ENCODE data around the gene EDC4. TPM values are rescaled to one million over a fixed set of nuclear protein-coding genes. Genes with fewer than 3 reads are reported as not detected.

EDC4 gene, protein sequence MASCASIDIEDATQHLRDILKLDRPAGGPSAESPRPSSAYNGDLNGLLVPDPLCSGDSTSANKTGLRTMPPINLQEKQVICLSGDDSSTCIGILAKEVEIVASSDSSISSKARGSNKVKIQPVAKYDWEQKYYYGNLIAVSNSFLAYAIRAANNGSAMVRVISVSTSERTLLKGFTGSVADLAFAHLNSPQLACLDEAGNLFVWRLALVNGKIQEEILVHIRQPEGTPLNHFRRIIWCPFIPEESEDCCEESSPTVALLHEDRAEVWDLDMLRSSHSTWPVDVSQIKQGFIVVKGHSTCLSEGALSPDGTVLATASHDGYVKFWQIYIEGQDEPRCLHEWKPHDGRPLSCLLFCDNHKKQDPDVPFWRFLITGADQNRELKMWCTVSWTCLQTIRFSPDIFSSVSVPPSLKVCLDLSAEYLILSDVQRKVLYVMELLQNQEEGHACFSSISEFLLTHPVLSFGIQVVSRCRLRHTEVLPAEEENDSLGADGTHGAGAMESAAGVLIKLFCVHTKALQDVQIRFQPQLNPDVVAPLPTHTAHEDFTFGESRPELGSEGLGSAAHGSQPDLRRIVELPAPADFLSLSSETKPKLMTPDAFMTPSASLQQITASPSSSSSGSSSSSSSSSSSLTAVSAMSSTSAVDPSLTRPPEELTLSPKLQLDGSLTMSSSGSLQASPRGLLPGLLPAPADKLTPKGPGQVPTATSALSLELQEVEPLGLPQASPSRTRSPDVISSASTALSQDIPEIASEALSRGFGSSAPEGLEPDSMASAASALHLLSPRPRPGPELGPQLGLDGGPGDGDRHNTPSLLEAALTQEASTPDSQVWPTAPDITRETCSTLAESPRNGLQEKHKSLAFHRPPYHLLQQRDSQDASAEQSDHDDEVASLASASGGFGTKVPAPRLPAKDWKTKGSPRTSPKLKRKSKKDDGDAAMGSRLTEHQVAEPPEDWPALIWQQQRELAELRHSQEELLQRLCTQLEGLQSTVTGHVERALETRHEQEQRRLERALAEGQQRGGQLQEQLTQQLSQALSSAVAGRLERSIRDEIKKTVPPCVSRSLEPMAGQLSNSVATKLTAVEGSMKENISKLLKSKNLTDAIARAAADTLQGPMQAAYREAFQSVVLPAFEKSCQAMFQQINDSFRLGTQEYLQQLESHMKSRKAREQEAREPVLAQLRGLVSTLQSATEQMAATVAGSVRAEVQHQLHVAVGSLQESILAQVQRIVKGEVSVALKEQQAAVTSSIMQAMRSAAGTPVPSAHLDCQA (N-terminal part only)
- 100 TPM for total RNA-seq (2021; ENCODE audit: unreplicated experiment)
- polyA plus RNA-seq (2012), result 83.4 and 101 TPM in 2 replicates
- Bru-seq, nascent RNA, result percentile 65 among the genes with signal in this experiment
- BruChase-seq, experiment 1, labeled RNA remaining after a 6-hour chase, result percentile 90 among the genes with signal in this experiment
- BruChase-seq, experiment 2, labeled RNA remaining after a 2-hour chase, result percentile 81 among the genes with signal in this experiment
- long read RNA-seq, full-length matches to known transcripts, result 58 of 171 reads
- long read RNA-seq, partial matches to known transcripts, result 78 of 171 reads
- long read RNA-seq, other reads (novel, unspliced or antisense), result 35 of 171 reads

DNA sequence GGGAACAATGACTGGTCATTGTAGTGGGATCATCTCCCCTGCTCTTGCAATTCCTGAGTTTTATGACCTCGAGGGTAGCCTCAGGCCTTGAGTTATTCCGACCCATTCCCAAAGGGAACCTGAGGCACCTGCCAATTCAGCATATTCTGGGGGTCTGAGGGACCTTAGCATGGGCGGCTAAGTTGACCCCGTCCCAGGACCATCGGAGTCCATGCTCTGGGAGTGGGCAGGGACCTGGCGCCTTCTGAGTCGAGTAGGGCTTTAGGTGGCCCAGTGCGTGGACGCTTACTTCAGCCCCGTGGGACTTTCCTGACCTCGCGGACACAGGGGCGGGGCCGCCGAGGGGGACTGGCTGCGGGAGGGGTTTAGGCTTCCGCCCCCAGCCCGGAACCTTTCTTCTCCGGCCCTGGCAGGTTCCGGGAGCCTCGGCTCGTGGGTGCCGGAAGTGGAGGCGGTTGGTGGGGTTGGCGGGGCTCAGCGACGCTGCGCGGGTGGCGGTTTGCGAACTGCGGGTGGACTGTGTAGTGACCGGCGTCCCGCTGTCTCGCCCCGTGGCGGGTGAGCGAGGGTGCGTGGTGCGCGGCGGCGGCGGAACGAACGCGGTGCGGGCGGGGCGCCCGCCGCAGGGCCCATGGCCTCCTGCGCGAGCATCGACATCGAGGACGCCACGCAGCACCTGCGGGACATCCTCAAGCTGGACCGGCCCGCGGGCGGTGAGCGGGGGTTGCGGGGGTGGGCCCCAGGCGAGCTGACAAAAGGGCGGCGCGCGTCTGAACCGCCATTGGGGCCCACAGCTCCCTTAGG is at the start of gene EDC4:
Gene EDC4, plus strand, starts transcription at position 422 of the 804 bp plus-strand sequence. Its CDS starts 210 bp downstream, at position 632.
- no peaks in the 10 kb centered on the region for H4K20me1 ChIP-seq (ENCODE audit: insufficient read depth)
- ChIA-PET CTCF (interaction anchor here (2.7 kb wide), 1 partner anchor 11 kb away, joined by 12 read pairs; the partner anchor contains the start of gene NRN1L), POLR2A (no interaction called here), RAD21 (ENCODE audit: low non-redundant PET in 1 of 2, low total read pairs in 2 of 2, uncharacterized antibody in 2 of 2, unreplicated experiment in 2 of 2) (no interaction called here)
- H3K36me3 ChIP-seq (ENCODE audit: control insufficient read depth in 1 of 2, insufficient read depth in 2 of 2, low read length in 2 of 2), result peaks cover 34 to 35% of the 10 kb centered on the region in 2 experiments; a peak in 3 of 4 replicates
- H3K79me2 ChIP-seq (ENCODE audit: insufficient read depth, low read length), result peaks cover 39% of the 10 kb centered on the region
- H3K27ac ChIP-seq (ENCODE audit: low read depth, low read length), result peak within 1 kb of the TSS; percentile 70
- peak within 1 kb of the TSS; percentile 93 for H3K9ac ChIP-seq (ENCODE audit: low read length)
- peak; percentile 52 for DNase-seq (ENCODE audit: low read depth, low spot score)
- intact Hi-C loops (cut with micrococcal nuclease), result no loop called here
- peaks cover 7 to 17% of the 10 kb centered on the region in 2 experiments for H3K4me1 ChIP-seq (ENCODE audit: control insufficient read depth in 1 of 2, insufficient read depth in 2 of 2, low read length in 2 of 2)
- no peak within 1 kb of the TSS for H2AFZ ChIP-seq (ENCODE audit: low read depth, low read length, poor library complexity, severe bottlenecking)
- peak within 1 kb of the TSS; percentile 99 for H3K4me2 ChIP-seq (ENCODE audit: low read length)
- H3K9me2 ChIP-seq (ENCODE audit: insufficient read depth), result no peaks in the 10 kb centered on the region
- H3K9me3 ChIP-seq (ENCODE audit: control insufficient read depth in 1 of 2, insufficient read depth in 1 of 2, low read depth in 1 of 2, low read length in 2 of 2), result no peaks in the 10 kb centered on the region
- BruUV-seq (replicated peaks), result no TSS peak
- H3K27me3 ChIP-seq (ENCODE audit: insufficient read depth, low read length), result no peaks in the 10 kb centered on the region
- H3K4me3 ChIP-seq (replicated peaks in 1 of 2; ENCODE audit: low read depth in 1 of 2, low read length in 2 of 2), result peak within 1 kb of the TSS; percentile 82 to 97
- ATAC-seq, result peak; percentile 90
- TF ChIP-seq TCF7L2 (IDR thresholded peaks at IDR 0.05; ENCODE audit: borderline replicate concordance, extremely low read depth, insufficient read depth, insufficient read length), result peak; percentile 33
- TF ChIP-seq REST (IDR thresholded peaks at IDR 0.05; ENCODE audit: low read depth), result no peak
- TF ChIP-seq SIN3A (IDR thresholded peaks at IDR 0.05; ENCODE audit: low read depth), result peak; percentile 78
- TF ChIP-seq EGR1 (IDR thresholded peaks at IDR 0.05; ENCODE audit: low read depth), result peak; percentile 96
- TF ChIP-seq EZH2phosphoT487 (IDR thresholded peaks at IDR 0.05; ENCODE audit: borderline replicate concordance), result no peak
- no peak for TF ChIP-seq EZH2 (IDR thresholded peaks at IDR 0.05)
- TF ChIP-seq CEBPB (IDR thresholded peaks at IDR 0.05; ENCODE audit: low read depth), result no peak
- TF ChIP-seq CBX3 (IDR thresholded peaks at IDR 0.05; ENCODE audit: low read depth), result no peak; the same call in 1 of the 2 replicates
- TF ChIP-seq JUND (IDR thresholded peaks at IDR 0.05), result no peak
- TF ChIP-seq FOSL1 (IDR thresholded peaks at IDR 0.05; ENCODE audit: low read depth), result no peak
- TF ChIP-seq ZNF274 (IDR thresholded peaks at IDR 0.05; ENCODE audit: low read depth, low read length), result no peak
- peak; percentile 91 for TF ChIP-seq POLR2AphosphoS5 (IDR thresholded peaks at IDR 0.05; ENCODE audit: low read depth, low read length)
- no peak for TF ChIP-seq SRF (IDR thresholded peaks at IDR 0.05; ENCODE audit: low read depth)
- TF ChIP-seq, protein P1, sequence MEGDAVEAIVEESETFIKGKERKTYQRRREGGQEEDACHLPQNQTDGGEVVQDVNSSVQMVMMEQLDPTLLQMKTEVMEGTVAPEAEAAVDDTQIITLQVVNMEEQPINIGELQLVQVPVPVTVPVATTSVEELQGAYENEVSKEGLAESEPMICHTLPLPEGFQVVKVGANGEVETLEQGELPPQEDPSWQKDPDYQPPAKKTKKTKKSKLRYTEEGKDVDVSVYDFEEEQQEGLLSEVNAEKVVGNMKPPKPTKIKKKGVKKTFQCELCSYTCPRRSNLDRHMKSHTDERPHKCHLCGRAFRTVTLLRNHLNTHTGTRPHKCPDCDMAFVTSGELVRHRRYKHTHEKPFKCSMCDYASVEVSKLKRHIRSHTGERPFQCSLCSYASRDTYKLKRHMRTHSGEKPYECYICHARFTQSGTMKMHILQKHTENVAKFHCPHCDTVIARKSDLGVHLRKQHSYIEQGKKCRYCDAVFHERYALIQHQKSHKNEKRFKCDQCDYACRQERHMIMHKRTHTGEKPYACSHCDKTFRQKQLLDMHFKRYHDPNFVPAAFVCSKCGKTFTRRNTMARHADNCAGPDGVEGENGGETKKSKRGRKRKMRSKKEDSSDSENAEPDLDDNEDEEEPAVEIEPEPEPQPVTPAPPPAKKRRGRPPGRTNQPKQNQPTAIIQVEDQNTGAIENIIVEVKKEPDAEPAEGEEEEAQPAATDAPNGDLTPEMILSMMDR (IDR thresholded peaks at IDR 0.05 in 2 of 3, conservative IDR thresholded peaks at IDR 0.05 in 1 of 3; ENCODE audit: borderline replicate concordance in 1 of 3, insufficient read depth in 1 of 3, low read depth in 2 of 3, low read length in 2 of 3), result no peak
